ENCODE measurements around the gene RPS6KA4. TPM values are rescaled to one million over a fixed set of nuclear protein-coding genes. Genes with fewer than 3 reads are reported as not detected.
A peak's percentile ranks its signal among the peaks of the same experiment; 100 is the strongest.

RPS6KA4 gene
- total RNA-seq, 2 experiments from 2014 or later, result 24.6 to 26.0 TPM

GRCh38 chr11:64333556-64333955 is 25.4 kb upstream of the RPS6KA4 start:
- Mint-ChIP-seq H3K9me3 (no peaks in the 10 kb centered on the region), H3K27me3 (no peaks in the 10 kb centered on the region), H3K4me1 (ENCODE audit: low read depth) (peaks cover 30% of the 10 kb centered on the region), H3K36me3 (ENCODE audit: low read depth) (peaks cover 19% of the 10 kb centered on the region), H3K27ac (no peak overlapping the region), H3K4me3 (no peak overlapping the region)
- POLR2A ChIA-PET, result interaction anchor here (0.9 to 2.1 kb wide), 2 partner anchors 16 to 25 kb away, joined by 3 to 5 read pairs; partner anchors contain the start of genes PRDX5, RPS6KA4 and TRMT112
- CTCF ChIA-PET, result interaction anchor here (2.2 to 5.4 kb wide), 4 partner anchors 15 to 129 kb away, joined by 4 to 75 read pairs (median 11); partner anchors contain the start of genes PRDX5 and TRMT112
- intact Hi-C loops (cut with micrococcal nuclease), result no loop called here
- DNase-seq (no peak), ATAC-seq (no peak)
- no peak for TF ChIP-seq CTCF (IDR thresholded peaks at IDR 0.05)

GRCh38 chr11:64334764-64335735 is 23.9 kb upstream of the RPS6KA4 start:
- Mint-ChIP-seq H3K4me3 (no peak overlapping the region), H3K27me3 (no peaks in the 10 kb centered on the region), H3K27ac (peak overlapping the region; percentile 47), H3K9me3 (no peaks in the 10 kb centered on the region), H3K36me3 (ENCODE audit: low read depth) (peaks cover 27% of the 10 kb centered on the region), H3K4me1 (ENCODE audit: low read depth) (peaks cover 41% of the 10 kb centered on the region)
- TF ChIP-seq CTCF (IDR thresholded peaks at IDR 0.05), result no peak
- ChIA-PET POLR2A (interaction anchor here (0.7 kb wide), 1 partner anchor 17 kb away, joined by 3 read pairs; the partner anchor contains the start of gene PRDX5), CTCF (interaction anchor here (0.7 to 5.4 kb wide), 3 partner anchors 17 to 34 kb away, joined by 4 to 75 read pairs (median 4); partner anchors contain the start of genes PRDX5 and TRMT112)
- peak; percentile 57 for ATAC-seq
- DNase-seq, result peak; percentile 75
- intact Hi-C loops (cut with micrococcal nuclease), result no loop called here

- Mint-ChIP-seq H3K36me3 (ENCODE audit: low read depth) (peaks cover 39% of the 10 kb centered on the region), H3K4me1 (ENCODE audit: low read depth) (peaks cover 41% of the 10 kb centered on the region), H3K4me3 (no peak overlapping the region), H3K9me3 (no peaks in the 10 kb centered on the region), H3K27ac (peak overlapping the region; percentile 38), H3K27me3 (no peaks in the 10 kb centered on the region)
- CTCF ChIA-PET, result interaction anchor here (0.6 to 1.5 kb wide), 5 partner anchors 20 to 111 kb away, joined by 3 to 8 read pairs (median 3); partner anchors contain the start of genes ESRRA, PRDX5 and TRMT112
- TF ChIP-seq CTCF (IDR thresholded peaks at IDR 0.05), result no peak
- intact Hi-C loops (cut with micrococcal nuclease), result no loop called here
- POLR2A ChIA-PET, result interaction anchor here (0.7 to 1.6 kb wide), 5 partner anchors 20 to 704 kb away, joined by 3 to 5 read pairs (median 3); partner anchors contain the start of genes ESRRA, PRDX5 and TRMT112
- DNase-seq (no peak), ATAC-seq (no peak)
These were observed 21.3 kb upstream of the RPS6KA4 start for GRCh38 chr11:64337538-64338249.

- ChIA-PET CTCF (interaction anchor here (1.0 to 1.5 kb wide), 4 partner anchors 21 to 111 kb away, joined by 3 to 8 read pairs (median 4); partner anchors contain the start of genes ESRRA, PRDX5 and TRMT112), POLR2A (interaction anchor here (0.7 to 1.6 kb wide), 4 partner anchors 21 to 703 kb away, joined by 3 to 5 read pairs (median 3); partner anchors contain the start of genes ESRRA and TRMT112)
- H3K4me1 Mint-ChIP-seq (ENCODE audit: low read depth), result peaks cover 41% of the 10 kb centered on the region
- H3K27me3 Mint-ChIP-seq, result no peaks in the 10 kb centered on the region
- H3K4me3 Mint-ChIP-seq, result peak overlapping the region; percentile 84
- no peaks in the 10 kb centered on the region for H3K9me3 Mint-ChIP-seq
- DNase-seq (no peak), ATAC-seq (no peak)
- intact Hi-C loops (cut with micrococcal nuclease), result no loop called here
- no peak for TF ChIP-seq CTCF (IDR thresholded peaks at IDR 0.05)
- peak overlapping the region; percentile 92 for H3K27ac Mint-ChIP-seq
- H3K36me3 Mint-ChIP-seq (ENCODE audit: low read depth), result peaks cover 38% of the 10 kb centered on the region
These were observed 20.2 kb upstream of the RPS6KA4 start for GRCh38 chr11:64338716-64339115.

Data from activated CD8-positive, alpha-beta T cell treated with anti-CD3 and anti-CD28 coated beads for 36 hours (primary cell).